Endothelial cell of umbilical vein (primary cell): ENCODE results near the gene PHF2. TPM values are rescaled to one million over a fixed set of nuclear protein-coding genes. Genes with fewer than 3 reads are reported as not detected.

Experiments
- BruUV-seq: library from RNA; stranded (reverse); fragments of 400-500 nt; replicated peaks from 2 replicates; lab custom pipeline; 2021; lab: Mats Ljungman, UMichigan
- CTCF ChIA-PET: fragments of 300-600, 350-600 bp; sonication (Branson Sonifier 250); formaldehyde crosslinking; loops from one replicate; lab custom pipeline; 2021; ENCODE audit warnings: antibody characterized with exemption, inconsistent platforms; lab: Charles Lee
- POLR2A ChIA-PET: fragments of 300-600, 350-600 bp; sonication (Branson Sonifier 250); formaldehyde crosslinking; loops from one replicate; lab custom pipeline; 2021; ENCODE audit warnings: antibody characterized with exemption, inconsistent platforms; lab: Charles Lee
- DNase-seq: peaks from one replicate; pipeline ENCODE4 v3.0.0-alpha.2; 2011; ENCODE audit warnings: low read depth, low spot score
- FAIRE-seq: peaks from 2 replicates; lab custom pipeline; 2011; peaks lifted over from hg19 to GRCh38; lab: Jason Lieb, UNC
- H2AFZ ChIP-seq: 2 replicates; pipeline ENCODE4 v1.6.0; 2012; ENCODE audit warnings: low read depth, low read length, control low read depth, inconsistent platforms
- H3K27ac ChIP-seq: 2 replicates; pipeline ENCODE4 v1.5.1; 2011; ENCODE audit warnings: low read depth, mild to moderate bottlenecking, control low read depth, low read length, moderate library complexity; ENCODE audit not compliant: insufficient read depth
- H3K27me3 ChIP-seq, 2 experiments: 2 replicates each; pipeline versions ENCODE4 v1.6.0 to v1.6.1; 2011; ENCODE audit warnings: low read length in 2 of 2, mixed read lengths in 1 of 2; ENCODE audit not compliant: control insufficient read depth in 2 of 2, insufficient read depth in 2 of 2
- H3K36me3 ChIP-seq, 2 experiments: 2 replicates in 1 of 2; 3 replicates in 1 of 2; pipeline ENCODE4 v1.5.1; 2011; ENCODE audit warnings: low read length in 2 of 2, mild to moderate bottlenecking in 1 of 2, moderate library complexity in 1 of 2; ENCODE audit not compliant: control insufficient read depth in 2 of 2, insufficient read depth in 2 of 2; ENCODE audit errors: extremely low read depth in 1 of 2
- H3K4me1 ChIP-seq: 3 replicates; pipeline ENCODE4 v1.5.1; 2011; ENCODE audit warnings: mild to moderate bottlenecking, low read length; ENCODE audit not compliant: control insufficient read depth, insufficient read depth; ENCODE audit errors: extremely low read depth
- H3K4me2 ChIP-seq: 2 replicates; pipeline ENCODE4 v1.6.1; 2011; ENCODE audit warnings: low read length, control low read depth, mixed read lengths; ENCODE audit not compliant: insufficient read depth
- H3K4me3 ChIP-seq, 3 experiments: fragments of 200-600 bp in 1 of 3; sonication (generic), shearing (Covaris generic) in 1 of 3; replicated peaks in 1 of 3; 2 replicates each; pipeline ENCODE4 v1.5.1; 2011 to 2016; ENCODE audit warnings: control low read depth in 3 of 3, low read length in 3 of 3, mild to moderate bottlenecking in 2 of 3, inconsistent platforms in 1 of 3, low read depth in 1 of 3, moderate library complexity in 1 of 3; ENCODE audit not compliant: insufficient read depth in 1 of 3
- H3K79me2 ChIP-seq: 2 replicates; pipeline ENCODE4 v1.6.0; 2012; ENCODE audit warnings: low read length, inconsistent platforms; ENCODE audit not compliant: control insufficient read depth, insufficient read depth
- H3K9ac ChIP-seq: replicated peaks from 2 replicates; pipeline ENCODE3; 2011; ENCODE audit warnings: low read length, control low read depth; ENCODE audit not compliant: insufficient read depth; ENCODE audit errors: extremely low read depth
- H3K9me1 ChIP-seq: replicated peaks from 3 replicates; pipeline ENCODE4 v1.6.0; 2011; ENCODE audit warnings: mild to moderate bottlenecking, low read length; ENCODE audit not compliant: control insufficient read depth, insufficient read depth; ENCODE audit errors: extremely low read depth
- H3K9me3 ChIP-seq: replicated peaks from 2 replicates; pipeline ENCODE4 v1.5.1; 2012; ENCODE audit warnings: low read length, inconsistent platforms; ENCODE audit not compliant: control insufficient read depth, insufficient read depth
- H4K20me1 ChIP-seq: replicated peaks from 2 replicates; pipeline ENCODE3; 2011; ENCODE audit warnings: mild to moderate bottlenecking, low read length; ENCODE audit not compliant: control insufficient read depth, insufficient read depth; ENCODE audit errors: extremely low read depth
- EZH2 ChIP-seq: IDR thresholded peaks from 2 replicates; pipeline ENCODE4 v1.6.1; 2012; ENCODE audit warnings: borderline replicate concordance, low read depth, mild to moderate bottlenecking, moderate library complexity, low read length, inconsistent platforms; ENCODE audit not compliant: severe bottlenecking
- FOS ChIP-seq: IDR thresholded peaks from 2 replicates; pipeline ENCODE4 v1.6.1; 2011; ENCODE audit warnings: mild to moderate bottlenecking, low read length, moderate library complexity, borderline replicate concordance; ENCODE audit not compliant: insufficient read depth
- GATA2 ChIP-seq: IDR thresholded peaks from 2 replicates; pipeline ENCODE4 v1.7.0; 2011; ENCODE audit warnings: low read depth, mild to moderate bottlenecking, moderate library complexity, mixed read lengths, low read length; ENCODE audit not compliant: insufficient read length, insufficient read depth
- JUN ChIP-seq: IDR thresholded peaks from 2 replicates; pipeline ENCODE4 v1.6.1; 2011; ENCODE audit warnings: borderline replicate concordance, low read depth; ENCODE audit not compliant: insufficient read length, insufficient read depth
- MYC ChIP-seq: IDR thresholded peaks from one replicate; pipeline ENCODE4 v1.6.1; 2011; ENCODE audit warnings: mild to moderate bottlenecking, low read depth, low read length
- POLR2A ChIP-seq: IDR thresholded peaks from 2 replicates; pipeline ENCODE4 v1.6.1; 2012; ENCODE audit warnings: low read depth, mild to moderate bottlenecking, control low read depth, low read length
- dilution Hi-C: fragments of 300-500 bp; cut with MboI; formaldehyde crosslinking; loops from one replicate; pipeline ENCODE4 v1.15.0; 2019; ENCODE audit warnings: low sequenced_read_pairs; ENCODE audit not compliant: extremely low pct_ligation_motif_present
- intact Hi-C: fragments of 100-400 bp; cut with micrococcal nuclease; formaldehyde crosslinking; loops from one replicate; pipeline ENCODE4 v1.10.0; 2022
- polyA plus RNA-seq, 4 experiments: library from polyadenylated mRNA; depleted of rRNA in 3 of 4; stranded (reverse) in 3 of 4; unstranded in 1 of 4; fragments of >200 nt; gene quantifications; 2 replicates each; pipeline versions ENCODE4 v1.2.1 to v1.2.3, GENCODE V29; 2011 to 2012; ENCODE audit warnings: missing spikeins in 1 of 4
- total RNA-seq: library from RNA; stranded (reverse); gene quantifications from 2 replicates; pipeline ENCODE4 v1.2.3, GENCODE V29; 2021
- TF ChIP-seq, protein P1 (sequence below), 2 donors: IDR thresholded peaks; 1 replicate in 1 of 2; 2 replicates in 1 of 2; pipeline ENCODE4 v1.5.1; 2011; ENCODE audit warnings: low read length in 2 of 2, mild to moderate bottlenecking in 2 of 2, moderate library complexity in 2 of 2, control low read depth in 1 of 2, inconsistent platforms in 1 of 2, low read depth in 1 of 2; ENCODE audit not compliant: insufficient read depth in 1 of 2; ENCODE audit errors: extremely low read depth in 1 of 2

The PHF2 gene
- total and polyA plus RNA-seq, 2 donors (not counting 3 experiments of a cell fraction or from before 2014, with no cell fraction given): 9.8 to 22.5 TPM

DNA sequence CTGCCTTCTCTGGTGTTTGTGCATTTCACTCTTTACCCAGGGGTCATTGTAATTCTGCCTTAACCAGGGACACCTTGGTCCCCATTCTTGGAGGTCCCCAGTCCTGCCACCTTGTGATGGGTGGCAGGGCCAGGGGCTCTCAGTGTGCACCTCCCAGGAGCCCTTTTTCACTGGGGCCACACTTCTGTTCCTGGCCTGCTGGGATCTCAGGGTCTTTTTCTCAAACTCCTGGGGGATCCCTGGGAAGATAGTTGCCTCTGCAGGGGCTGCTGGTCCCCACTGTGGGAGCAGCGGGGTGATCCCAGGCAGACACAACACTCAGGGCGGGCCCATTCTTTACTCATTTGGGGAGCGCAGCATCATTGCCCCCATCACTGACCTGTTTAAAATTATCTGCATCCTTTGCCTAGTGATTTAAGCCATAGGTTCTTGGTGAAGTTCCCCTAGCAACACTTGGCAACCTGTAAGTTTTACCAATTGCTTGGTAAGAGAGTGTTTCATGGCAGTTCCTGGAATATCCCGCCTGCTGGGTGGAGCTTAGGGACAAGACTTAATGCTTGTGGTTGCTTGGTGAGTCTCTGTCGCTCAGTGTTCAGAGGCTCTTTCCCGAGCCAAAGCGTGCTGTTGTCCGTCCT lies 15.7 kb downstream of the PHF2 start:
- no TSS peak for BruUV-seq
- no peak overlapping the region for H3K4me3 ChIP-seq
- H4K20me1 ChIP-seq: no peaks in the 10 kb centered on the region
- dilution Hi-C loops: no loop called here
- no peak overlapping the region for H3K4me2 ChIP-seq
- CTCF ChIA-PET: interaction anchor here (0.6 to 0.7 kb wide), 2 partner anchors 11 to 302 kb away, joined by 3 read pairs; no protein-coding TSS in a partner anchor
- H3K9me3 ChIP-seq: no peaks in the 10 kb centered on the region
- POLR2A ChIA-PET: no interaction called here
- no peak for DNase-seq
- FAIRE-seq: no peak
- intact Hi-C loops: no loop called here
- H3K4me1 ChIP-seq: no peaks in the 10 kb centered on the region
- peaks cover 8% of the 10 kb centered on the region for H3K79me2 ChIP-seq
- H3K36me3 ChIP-seq: no peaks in the 10 kb centered on the region
- H3K9me1 ChIP-seq: no peaks in the 10 kb centered on the region
- no peaks in the 10 kb centered on the region for H3K27me3 ChIP-seq
- TF ChIP-seq GATA2 (no peak), JUN (no peak), EZH2 (no peak), POLR2A (no peak), FOS (no peak), MYC (no peak)
- TF ChIP-seq, protein P1, sequence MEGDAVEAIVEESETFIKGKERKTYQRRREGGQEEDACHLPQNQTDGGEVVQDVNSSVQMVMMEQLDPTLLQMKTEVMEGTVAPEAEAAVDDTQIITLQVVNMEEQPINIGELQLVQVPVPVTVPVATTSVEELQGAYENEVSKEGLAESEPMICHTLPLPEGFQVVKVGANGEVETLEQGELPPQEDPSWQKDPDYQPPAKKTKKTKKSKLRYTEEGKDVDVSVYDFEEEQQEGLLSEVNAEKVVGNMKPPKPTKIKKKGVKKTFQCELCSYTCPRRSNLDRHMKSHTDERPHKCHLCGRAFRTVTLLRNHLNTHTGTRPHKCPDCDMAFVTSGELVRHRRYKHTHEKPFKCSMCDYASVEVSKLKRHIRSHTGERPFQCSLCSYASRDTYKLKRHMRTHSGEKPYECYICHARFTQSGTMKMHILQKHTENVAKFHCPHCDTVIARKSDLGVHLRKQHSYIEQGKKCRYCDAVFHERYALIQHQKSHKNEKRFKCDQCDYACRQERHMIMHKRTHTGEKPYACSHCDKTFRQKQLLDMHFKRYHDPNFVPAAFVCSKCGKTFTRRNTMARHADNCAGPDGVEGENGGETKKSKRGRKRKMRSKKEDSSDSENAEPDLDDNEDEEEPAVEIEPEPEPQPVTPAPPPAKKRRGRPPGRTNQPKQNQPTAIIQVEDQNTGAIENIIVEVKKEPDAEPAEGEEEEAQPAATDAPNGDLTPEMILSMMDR (IDR thresholded peaks at IDR 0.05; ENCODE audit: extremely low read depth in 1 of 2, insufficient read depth in 1 of 2, low read depth in 1 of 2, low read length in 2 of 2): no peak
- no peak overlapping the region for H3K27ac ChIP-seq
- no peak overlapping the region for H2AFZ ChIP-seq
- H3K9ac ChIP-seq: no peak overlapping the region
